HCT116 (cell line): ENCODE data around the gene CHST11.

Experiments used
- EZH2 ChIP-seq: fragments of 200-600 bp; sonication (generic); IDR thresholded peaks from 2 replicates; pipeline ENCODE4 v1.6.1; 2017; ENCODE audit warnings: antibody characterized with exemption, mixed run types
- POLR2A ChIP-seq: IDR thresholded peaks from 2 replicates; pipeline ENCODE4 v1.7.0; 2011; ENCODE audit warnings: borderline replicate concordance; ENCODE audit not compliant: insufficient read depth, insufficient read length; ENCODE audit errors: extremely low read depth
- REST ChIP-seq: IDR thresholded peaks from 2 replicates; pipeline ENCODE4 v1.6.1; 2012; ENCODE audit warnings: low read depth
- TF ChIP-seq, protein P1 (sequence below), 3 experiments: fragments of 200-600 bp in 1 of 3; sonication (generic) in 1 of 3; IDR thresholded peaks in 2 of 3; conservative IDR thresholded peaks in 1 of 3; 2 replicates each; pipeline ENCODE4 v1.5.1; 2012 to 2017; ENCODE audit warnings: low read depth in 2 of 3, low read length in 2 of 3, antibody characterized with exemption in 1 of 3, borderline replicate concordance in 1 of 3, control low read depth in 1 of 3, mild to moderate bottlenecking in 1 of 3, mixed read lengths in 1 of 3, mixed run types in 1 of 3, moderate library complexity in 1 of 3; ENCODE audit not compliant: insufficient read depth in 1 of 3

GRCh38 chr12:104714369-104714768 is 257.6 kb downstream of the CHST11 start:
- TF ChIP-seq, protein P1, sequence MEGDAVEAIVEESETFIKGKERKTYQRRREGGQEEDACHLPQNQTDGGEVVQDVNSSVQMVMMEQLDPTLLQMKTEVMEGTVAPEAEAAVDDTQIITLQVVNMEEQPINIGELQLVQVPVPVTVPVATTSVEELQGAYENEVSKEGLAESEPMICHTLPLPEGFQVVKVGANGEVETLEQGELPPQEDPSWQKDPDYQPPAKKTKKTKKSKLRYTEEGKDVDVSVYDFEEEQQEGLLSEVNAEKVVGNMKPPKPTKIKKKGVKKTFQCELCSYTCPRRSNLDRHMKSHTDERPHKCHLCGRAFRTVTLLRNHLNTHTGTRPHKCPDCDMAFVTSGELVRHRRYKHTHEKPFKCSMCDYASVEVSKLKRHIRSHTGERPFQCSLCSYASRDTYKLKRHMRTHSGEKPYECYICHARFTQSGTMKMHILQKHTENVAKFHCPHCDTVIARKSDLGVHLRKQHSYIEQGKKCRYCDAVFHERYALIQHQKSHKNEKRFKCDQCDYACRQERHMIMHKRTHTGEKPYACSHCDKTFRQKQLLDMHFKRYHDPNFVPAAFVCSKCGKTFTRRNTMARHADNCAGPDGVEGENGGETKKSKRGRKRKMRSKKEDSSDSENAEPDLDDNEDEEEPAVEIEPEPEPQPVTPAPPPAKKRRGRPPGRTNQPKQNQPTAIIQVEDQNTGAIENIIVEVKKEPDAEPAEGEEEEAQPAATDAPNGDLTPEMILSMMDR (IDR thresholded peaks at IDR 0.05 in 2 of 3, conservative IDR thresholded peaks at IDR 0.05 in 1 of 3; ENCODE audit: borderline replicate concordance in 1 of 3, insufficient read depth in 1 of 3, low read depth in 2 of 3, low read length in 2 of 3), result no peak
- TF ChIP-seq EZH2 (no peak), REST (no peak), POLR2A (no peak)
